GM19455 (cell line): ENCODE measurements around the gene AP2A2.

ENCODE experiments used
- ATAC-seq: cut with Tn5 transposase; IDR thresholded peaks from one replicate; pipeline ENCODE4 v1.9.1; 2021; ENCODE audit not compliant: unreplicated experiment

Gene AP2A2

GRCh38 chr11:924406-925157 lies 1.1 kb upstream of the AP2A2 start:
- no peak for ATAC-seq

GRCh38 chr11:925158-925495 lies 543 bp upstream of the AP2A2 start:
- ATAC-seq: no peak

GRCh38 chr11:926341-926916 lies 759 bp downstream of the AP2A2 start:
- no peak for ATAC-seq

- ATAC-seq: no peak
Measured at GRCh38 chr11:927871-928270, 2.2 kb downstream of the AP2A2 start.

GRCh38 chr11:928786-929185 lies 3.1 kb downstream of the AP2A2 start:
- no peak for ATAC-seq

GRCh38 chr11:929405-929804 lies 3.7 kb downstream of the AP2A2 start:
- ATAC-seq: no peak

- no peak for ATAC-seq
Measured at GRCh38 chr11:931385-931784, 5.7 kb downstream of the AP2A2 start.

- ATAC-seq: no peak
Measured at GRCh38 chr11:932435-932834, 6.8 kb downstream of the AP2A2 start.

GRCh38 chr11:933142-933851 lies 7.6 kb downstream of the AP2A2 start:
- ATAC-seq: no peak

GRCh38 chr11:933936-934335 lies 8.3 kb downstream of the AP2A2 start:
- no peak for ATAC-seq

GRCh38 chr11:934527-934926 lies 8.9 kb downstream of the AP2A2 start:
- ATAC-seq: no peak

- ATAC-seq: no peak
Measured at GRCh38 chr11:936199-936598, 10.5 kb downstream of the AP2A2 start.

GRCh38 chr11:937841-938261 lies 12.2 kb downstream of the AP2A2 start:
- no peak for ATAC-seq

- ATAC-seq: no peak
Measured at GRCh38 chr11:940496-941135, 14.9 kb downstream of the AP2A2 start.

- ATAC-seq: no peak
Measured at GRCh38 chr11:942823-943222, 17.2 kb downstream of the AP2A2 start.

GRCh38 chr11:944711-945470 lies 19.2 kb downstream of the AP2A2 start:
- no peak for ATAC-seq

- ATAC-seq: no peak
Measured at GRCh38 chr11:945986-946385, 20.3 kb downstream of the AP2A2 start.

- ATAC-seq: no peak
Measured at GRCh38 chr11:947744-948143, 22.1 kb downstream of the AP2A2 start.

- no peak for ATAC-seq
Measured at GRCh38 chr11:951507-951906, 25.8 kb downstream of the AP2A2 start.

GRCh38 chr11:952406-953385 lies 27.0 kb downstream of the AP2A2 start:
- no peak for ATAC-seq
